ENCODE results near the gene TMC7. TPM values are rescaled to one million over a fixed set of nuclear protein-coding genes. Genes with fewer than 3 reads are reported as not detected.

TMC7 gene
- total RNA-seq, result under 1 TPM in 3 of 4 donors, not detected in 1; 0.31 to 0.72 (median 0.64) TPM

GRCh38 chr16:18983565-18984434 is at the start of gene TMC7:
Gene TMC7 (plus strand): TSS chr16:18983934. CDS start chr16:18984064, 130 bp downstream.
- intact Hi-C loops (cut with DNase I; ENCODE audit: low total_unique reads), result loop anchor here (1.0 to 5.0 kb wide), 2 partner anchors 84 to 394 kb away; partner anchors contain the start of gene COQ7
- H3K9me3 ChIP-seq, result no peaks in the 10 kb centered on the region
- DNase-seq (peak; percentile 24 to 44), ATAC-seq (peak; percentile 68 to 76)
- in situ Hi-C loops (cut with MboI; ENCODE audit: low sequenced_read_pairs in 4 of 4), result loop anchor here in 1 of 4 donors (10.0 kb wide), 1 partner anchor 91 kb away; no protein-coding TSS in a partner anchor
- peak within 1 kb of the TSS; percentile 50 to 59 (median 55) for H3K4me3 ChIP-seq
- H3K27me3 ChIP-seq, result peaks cover 0 to 3% (median 0%) of the 10 kb centered on the region in 3 donors
- peak within 1 kb of the TSS; percentile 44 to 61 (median 49) for H3K27ac ChIP-seq
- no peaks in the 10 kb centered on the region for H3K36me3 ChIP-seq
- H3K4me1 ChIP-seq, result no peaks in the 10 kb centered on the region
- TF ChIP-seq, protein P1, sequence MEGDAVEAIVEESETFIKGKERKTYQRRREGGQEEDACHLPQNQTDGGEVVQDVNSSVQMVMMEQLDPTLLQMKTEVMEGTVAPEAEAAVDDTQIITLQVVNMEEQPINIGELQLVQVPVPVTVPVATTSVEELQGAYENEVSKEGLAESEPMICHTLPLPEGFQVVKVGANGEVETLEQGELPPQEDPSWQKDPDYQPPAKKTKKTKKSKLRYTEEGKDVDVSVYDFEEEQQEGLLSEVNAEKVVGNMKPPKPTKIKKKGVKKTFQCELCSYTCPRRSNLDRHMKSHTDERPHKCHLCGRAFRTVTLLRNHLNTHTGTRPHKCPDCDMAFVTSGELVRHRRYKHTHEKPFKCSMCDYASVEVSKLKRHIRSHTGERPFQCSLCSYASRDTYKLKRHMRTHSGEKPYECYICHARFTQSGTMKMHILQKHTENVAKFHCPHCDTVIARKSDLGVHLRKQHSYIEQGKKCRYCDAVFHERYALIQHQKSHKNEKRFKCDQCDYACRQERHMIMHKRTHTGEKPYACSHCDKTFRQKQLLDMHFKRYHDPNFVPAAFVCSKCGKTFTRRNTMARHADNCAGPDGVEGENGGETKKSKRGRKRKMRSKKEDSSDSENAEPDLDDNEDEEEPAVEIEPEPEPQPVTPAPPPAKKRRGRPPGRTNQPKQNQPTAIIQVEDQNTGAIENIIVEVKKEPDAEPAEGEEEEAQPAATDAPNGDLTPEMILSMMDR (IDR thresholded peaks at IDR 0.05 in 4 of 5, conservative IDR thresholded peaks at IDR 0.05 in 1 of 5), result peak; percentile 40 to 66 (median 58)
- no peak for TF ChIP-seq POLR2A (IDR thresholded peaks at IDR 0.05)

DNA sequence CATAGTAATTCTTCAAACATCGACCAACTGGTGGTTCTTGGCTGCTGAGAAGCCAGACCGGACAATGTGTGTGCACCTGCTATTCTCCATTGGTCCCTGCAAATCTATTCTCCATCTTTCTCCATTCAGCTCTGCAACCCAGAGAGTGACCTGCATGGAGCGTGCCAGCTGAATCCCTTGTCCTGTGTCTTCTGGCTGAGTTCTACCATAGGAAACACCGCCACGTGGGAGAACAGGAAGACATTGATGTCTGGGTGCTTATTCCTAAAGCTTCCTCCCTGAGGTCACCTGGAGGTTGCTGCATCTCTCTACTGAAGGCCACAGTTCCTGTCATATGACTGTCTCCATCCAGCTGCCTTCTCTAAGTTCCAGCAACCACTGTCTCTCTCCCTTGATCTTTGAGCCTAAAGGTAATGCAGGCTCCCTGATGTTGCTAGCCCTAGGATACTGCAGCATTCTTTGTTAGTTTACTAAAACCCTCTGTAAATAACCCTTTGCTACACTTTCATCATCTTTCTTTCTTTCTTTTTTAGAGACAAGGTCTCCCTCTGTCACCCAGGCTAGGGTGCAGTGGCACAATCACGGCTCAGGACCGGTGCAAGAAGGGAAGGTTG is 46.9 kb upstream of the TMC7 start:
- intact Hi-C loops (cut with DNase I; ENCODE audit: low total_unique reads), result no loop called here
- Histone ChIP-seq H3K4me3 (no peak overlapping the region), H3K27me3 (no peaks in the 10 kb centered on the region), H3K9me3 (no peaks in the 10 kb centered on the region), H3K27ac (no peak overlapping the region), H3K4me1 (peaks cover 11 to 13% of the 10 kb centered on the region in 2 donors), H3K36me3 (no peaks in the 10 kb centered on the region)
- no peak for TF ChIP-seq POLR2A (IDR thresholded peaks at IDR 0.05)
- TF ChIP-seq, protein P1 (IDR thresholded peaks at IDR 0.05 in 4 of 5, conservative IDR thresholded peaks at IDR 0.05 in 1 of 5), result no peak
- no peak for DNase-seq
- no peak for ATAC-seq
- in situ Hi-C loops (cut with MboI; ENCODE audit: low sequenced_read_pairs in 4 of 4), result no loop called here

GRCh38 chr16:18937390-18937789 is 46.3 kb upstream of the TMC7 start:
- intact Hi-C loops (cut with DNase I; ENCODE audit: low total_unique reads), result no loop called here
- no peak for TF ChIP-seq POLR2A (IDR thresholded peaks at IDR 0.05)
- TF ChIP-seq, protein P1 (IDR thresholded peaks at IDR 0.05 in 4 of 5, conservative IDR thresholded peaks at IDR 0.05 in 1 of 5), result no peak
- no peak for ATAC-seq
- H3K27ac ChIP-seq, result no peak overlapping the region
- no peaks in the 10 kb centered on the region for H3K36me3 ChIP-seq
- in situ Hi-C loops (cut with MboI; ENCODE audit: low sequenced_read_pairs in 4 of 4), result no loop called here
- H3K4me1 ChIP-seq, result peaks cover 7 to 11% of the 10 kb centered on the region in 2 donors
- H3K4me3 ChIP-seq, result no peak overlapping the region
- no peak for DNase-seq
- no peaks in the 10 kb centered on the region for H3K27me3 ChIP-seq
- no peaks in the 10 kb centered on the region for H3K9me3 ChIP-seq

DNA sequence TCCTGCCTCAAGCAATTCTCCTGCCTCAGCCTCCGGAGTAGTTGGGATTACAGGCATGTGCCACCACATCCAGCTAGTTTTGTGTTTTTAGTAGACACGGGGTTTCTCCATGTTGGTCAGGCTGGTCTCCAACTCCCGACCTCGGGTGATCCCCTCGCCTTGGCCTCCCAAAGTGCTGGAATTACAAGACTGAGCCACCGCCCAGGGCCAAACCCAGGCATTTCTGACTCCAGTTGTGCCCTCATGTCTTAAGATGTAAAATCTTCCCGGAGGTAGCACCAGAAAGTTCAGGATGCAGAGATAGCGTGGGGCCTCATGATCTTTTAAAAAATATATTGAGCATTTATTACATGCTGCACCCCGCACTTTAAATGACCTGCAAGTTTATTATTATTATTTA is 44.7 kb upstream of the TMC7 start:
- H3K4me1 ChIP-seq, result no peaks in the 10 kb centered on the region

More for the DNA sequence above, 44.7 kb upstream of the TMC7 start:
- ATAC-seq (no peak), DNase-seq (no peak)
- Histone ChIP-seq H3K36me3 (no peaks in the 10 kb centered on the region), H3K9me3 (no peaks in the 10 kb centered on the region), H3K27ac (no peak overlapping the region), H3K4me3 (no peak overlapping the region), H3K27me3 (no peaks in the 10 kb centered on the region)
- intact Hi-C loops (cut with DNase I; ENCODE audit: low total_unique reads) (no loop called here), in situ Hi-C loops (cut with MboI; ENCODE audit: low sequenced_read_pairs in 4 of 4) (no loop called here)
- no peak for TF ChIP-seq POLR2A (IDR thresholded peaks at IDR 0.05)
- TF ChIP-seq, protein P1 (IDR thresholded peaks at IDR 0.05 in 4 of 5, conservative IDR thresholded peaks at IDR 0.05 in 1 of 5), result no peak
